ENCODE measurements around the gene MINDY4B.

MINDY4B gene

DNA sequence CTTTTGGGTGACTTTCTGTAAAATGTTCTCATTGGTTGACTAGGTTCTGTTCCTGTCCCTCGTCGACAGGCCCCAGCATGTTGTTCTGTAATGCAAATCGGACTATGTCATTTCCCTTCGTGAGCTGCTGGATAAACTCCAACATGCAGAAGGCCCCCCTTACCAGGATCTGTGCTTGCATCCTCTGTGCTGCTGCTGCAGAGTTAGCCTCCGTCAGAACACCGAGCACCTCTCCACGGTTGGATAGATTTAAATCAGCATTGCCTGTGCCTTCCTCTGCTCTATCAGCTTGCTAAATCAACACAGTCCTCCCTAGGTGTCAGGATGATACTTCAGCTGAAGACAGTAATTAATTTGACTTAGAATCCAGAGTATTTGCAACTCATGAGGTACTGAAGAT is 12.7 kb upstream of the MINDY4B start:
- H3K4me3 ChIP-seq (ENCODE audit: low read depth, low read length), result no peak overlapping the region
- TF ChIP-seq CTCF (IDR thresholded peaks at IDR 0.05; ENCODE audit: borderline replicate concordance, insufficient read depth, low read depth, low read length), result no peak

DNA sequence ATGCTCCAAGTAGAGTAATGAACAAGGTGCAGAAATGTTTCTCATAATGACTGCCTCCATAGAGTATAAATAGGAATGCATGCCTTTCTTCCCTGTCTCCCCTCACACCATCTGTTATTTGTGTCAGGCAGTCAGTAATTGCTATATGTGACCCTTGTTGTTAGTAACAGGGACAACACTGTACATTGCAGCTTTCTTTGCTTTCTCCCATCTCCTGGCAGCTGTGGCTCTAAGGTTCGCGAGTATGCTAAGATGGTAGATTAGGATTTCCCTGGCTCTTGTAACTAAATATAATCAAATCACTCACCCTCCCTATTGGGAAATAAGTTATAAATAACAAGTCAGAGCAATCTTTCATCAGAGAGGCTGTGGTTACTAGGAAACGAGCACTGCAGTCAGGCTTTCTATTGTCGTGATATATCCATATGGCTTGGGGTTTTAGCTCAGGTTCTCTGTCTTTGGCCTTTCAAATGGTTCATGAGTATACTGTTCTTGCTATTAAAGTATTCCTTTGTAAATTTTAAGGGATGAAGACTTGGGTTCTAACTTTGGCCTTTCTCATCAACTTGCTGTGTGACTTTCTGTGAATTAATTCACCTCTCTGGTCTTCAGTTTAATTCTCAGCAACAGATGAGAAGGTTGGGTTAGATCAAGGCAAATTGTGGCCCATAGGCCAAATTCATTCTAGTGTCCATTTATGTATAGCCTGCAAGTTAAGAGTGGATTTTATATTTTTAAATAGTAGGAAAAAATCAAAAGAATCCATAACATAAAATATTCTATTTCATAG is 8.1 kb upstream of the MINDY4B start:
- no peak for TF ChIP-seq CTCF (IDR thresholded peaks at IDR 0.05; ENCODE audit: borderline replicate concordance, insufficient read depth, low read depth, low read length)
- H3K4me3 ChIP-seq (ENCODE audit: low read depth, low read length), result no peak overlapping the region

DNA sequence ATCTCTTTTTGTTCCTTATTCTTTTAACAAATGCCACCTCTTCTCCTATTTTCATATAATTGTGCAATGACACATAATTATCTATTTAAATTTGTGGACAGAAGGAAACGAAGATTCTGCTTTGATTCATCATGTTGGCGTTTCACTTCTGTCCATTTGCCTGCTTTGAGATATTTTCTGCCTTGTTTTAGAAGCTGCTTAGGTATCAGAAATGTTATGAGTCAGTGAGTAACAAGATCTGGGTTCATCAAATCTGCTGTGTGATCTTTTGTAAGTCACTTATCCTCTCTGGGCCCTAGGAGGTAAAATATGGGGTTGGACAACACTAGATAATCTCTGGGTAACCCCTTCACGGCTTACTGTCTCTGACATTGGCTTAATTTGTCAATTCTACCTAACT is 7.3 kb upstream of the MINDY4B start:
- TF ChIP-seq CTCF (IDR thresholded peaks at IDR 0.05; ENCODE audit: borderline replicate concordance, insufficient read depth, low read depth, low read length), result no peak
- no peak overlapping the region for H3K4me3 ChIP-seq (ENCODE audit: low read depth, low read length)

DNA sequence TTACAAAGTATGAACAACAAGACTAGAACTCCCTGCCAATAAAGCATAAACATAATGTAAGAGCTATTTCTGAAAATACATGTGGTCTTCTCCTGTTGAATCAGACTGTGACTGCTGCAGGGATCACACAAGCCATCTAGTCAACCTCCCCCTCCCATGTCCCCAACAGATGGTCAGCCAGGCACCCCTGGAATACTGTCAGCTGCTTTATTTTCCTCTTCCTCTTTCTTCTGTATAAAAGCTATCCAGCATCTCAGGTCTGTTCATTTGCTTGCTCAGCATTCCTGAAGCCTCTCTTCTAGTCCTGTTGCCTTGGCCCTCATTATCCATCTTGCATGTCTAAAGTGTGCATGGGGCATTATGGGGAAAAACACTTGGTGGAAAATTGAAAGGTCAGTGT is 6.5 kb upstream of the MINDY4B start:
- no peak for TF ChIP-seq CTCF (IDR thresholded peaks at IDR 0.05; ENCODE audit: borderline replicate concordance, insufficient read depth, low read depth, low read length)
- H3K4me3 ChIP-seq (ENCODE audit: low read depth, low read length), result no peak overlapping the region

- H3K4me3 ChIP-seq (ENCODE audit: low read depth, low read length), result no peak overlapping the region
- no peak for TF ChIP-seq CTCF (IDR thresholded peaks at IDR 0.05; ENCODE audit: borderline replicate concordance, insufficient read depth, low read depth, low read length)
These were observed 1.2 kb upstream of the MINDY4B start for GRCh38 chr3:150906461-150906860.

GRCh38 chr3:150905746-150906145 is 507 bp upstream of the MINDY4B start:
- H3K4me3 ChIP-seq (ENCODE audit: low read depth, low read length), result no peak overlapping the region
- no peak for TF ChIP-seq CTCF (IDR thresholded peaks at IDR 0.05; ENCODE audit: borderline replicate concordance, insufficient read depth, low read depth, low read length)

- H3K4me3 ChIP-seq (ENCODE audit: low read depth, low read length), result no peak overlapping the region
- no peak for TF ChIP-seq CTCF (IDR thresholded peaks at IDR 0.05; ENCODE audit: borderline replicate concordance, insufficient read depth, low read depth, low read length)
These were observed 2.3 kb downstream of the MINDY4B start for GRCh38 chr3:150902988-150903387.
